Endothelial cell (in vitro differentiated cells): ENCODE data around the gene GJD2. TPM values are rescaled to one million over a fixed set of nuclear protein-coding genes. Genes with fewer than 3 reads are reported as not detected.

ENCODE experiments used
- DNase-seq: peaks from one replicate; pipeline ENCODE4 v3.0.0; 2021; ENCODE audit warnings: low spot score
- H3K27ac Mint-ChIP-seq: one replicate; pipeline ENCODE4 v1.8.0; 2021; ENCODE audit warnings: mixed read lengths, inconsistent platforms; ENCODE audit not compliant: unreplicated experiment
- H3K27me3 Mint-ChIP-seq: one replicate; pipeline ENCODE4 v1.8.0; 2021; ENCODE audit warnings: mild to moderate bottlenecking, moderate library complexity, mixed read lengths, inconsistent platforms; ENCODE audit not compliant: unreplicated experiment
- H3K36me3 Mint-ChIP-seq: one replicate; pipeline ENCODE4 v1.8.0; 2021; ENCODE audit warnings: mild to moderate bottlenecking, low read depth, mixed read lengths, inconsistent platforms; ENCODE audit not compliant: unreplicated experiment
- H3K4me1 Mint-ChIP-seq: one replicate; pipeline ENCODE4 v1.8.0; 2021; ENCODE audit warnings: mild to moderate bottlenecking, mixed read lengths, inconsistent platforms; ENCODE audit not compliant: unreplicated experiment
- H3K4me3 Mint-ChIP-seq: one replicate; pipeline ENCODE4 v1.8.0; 2021; ENCODE audit warnings: mild to moderate bottlenecking, mixed read lengths, inconsistent platforms; ENCODE audit not compliant: unreplicated experiment
- H3K9me3 Mint-ChIP-seq: one replicate; pipeline ENCODE4 v1.8.0; 2021; ENCODE audit warnings: mixed read lengths, inconsistent platforms; ENCODE audit not compliant: unreplicated experiment
- CTCF ChIP-seq: fragments of 200-600 bp; sonication (generic); IDR thresholded peaks from one replicate; pipeline ENCODE4 v1.5.0; 2021; ENCODE audit warnings: antibody characterized with exemption; ENCODE audit not compliant: unreplicated experiment
- total RNA-seq: library from RNA; stranded (reverse); fragmentation: NEBNext Ultra II Directional; extraction: Animal tissue kit (Norgen Biotek cat#: 25700); gene quantifications from one replicate; pipeline ENCODE4 v1.2.1, GENCODE V29; 2021; ENCODE audit not compliant: unreplicated experiment

The GJD2 gene
- total RNA-seq, 1 donor from 2014 or later = 0.54 TPM

GRCh38 chr15:34793901-34794300 is 39.1 kb upstream of the GJD2 start:
- DNase-seq = no peak
- H3K9me3 Mint-ChIP-seq = no peaks in the 10 kb centered on the region
- peaks cover 4% of the 10 kb centered on the region for H3K36me3 Mint-ChIP-seq
- peaks cover 5% of the 10 kb centered on the region for H3K27me3 Mint-ChIP-seq
- peak overlapping the region; percentile 14 for H3K27ac Mint-ChIP-seq
- no peaks in the 10 kb centered on the region for H3K4me1 Mint-ChIP-seq
- no peak for TF ChIP-seq CTCF
- H3K4me3 Mint-ChIP-seq = no peak overlapping the region

- Mint-ChIP-seq H3K4me3 (no peak overlapping the region), H3K4me1 (no peaks in the 10 kb centered on the region), H3K36me3 (peaks cover 4% of the 10 kb centered on the region), H3K27me3 (peaks cover 5% of the 10 kb centered on the region), H3K9me3 (no peaks in the 10 kb centered on the region), H3K27ac (no peak overlapping the region)
- TF ChIP-seq CTCF = no peak
- DNase-seq = no peak
These were observed 38.3 kb upstream of the GJD2 start for GRCh38 chr15:34793071-34793470.

GRCh38 chr15:34791701-34792100 is 36.9 kb upstream of the GJD2 start:
- Mint-ChIP-seq H3K4me3 (no peak overlapping the region), H3K27ac (no peak overlapping the region), H3K27me3 (peaks cover 2% of the 10 kb centered on the region), H3K36me3 (peaks cover 4% of the 10 kb centered on the region), H3K4me1 (no peaks in the 10 kb centered on the region), H3K9me3 (no peaks in the 10 kb centered on the region)
- no peak for DNase-seq
- TF ChIP-seq CTCF = no peak

- H3K27ac Mint-ChIP-seq = no peak overlapping the region
- DNase-seq = no peak
- H3K36me3 Mint-ChIP-seq = peaks cover 4% of the 10 kb centered on the region
- H3K9me3 Mint-ChIP-seq = no peaks in the 10 kb centered on the region
- no peak for TF ChIP-seq CTCF
- H3K4me1 Mint-ChIP-seq = no peaks in the 10 kb centered on the region
- H3K4me3 Mint-ChIP-seq = no peak overlapping the region
- peaks cover 2% of the 10 kb centered on the region for H3K27me3 Mint-ChIP-seq
These were observed 35.3 kb upstream of the GJD2 start for GRCh38 chr15:34790121-34790520.

- peaks cover 4% of the 10 kb centered on the region for H3K36me3 Mint-ChIP-seq
- TF ChIP-seq CTCF = no peak
- peaks cover under 1% of the 10 kb centered on the region for H3K27me3 Mint-ChIP-seq
- peaks cover 4% of the 10 kb centered on the region for H3K4me1 Mint-ChIP-seq
- H3K4me3 Mint-ChIP-seq = no peak overlapping the region
- no peak for DNase-seq
- H3K27ac Mint-ChIP-seq = no peak overlapping the region
- H3K9me3 Mint-ChIP-seq = no peaks in the 10 kb centered on the region
These were observed 34.5 kb upstream of the GJD2 start for GRCh38 chr15:34789326-34789725.
